ENCODE measurements around the gene BBS10.
"Not testable (repeated sequence)": the region's sequence is repeated elsewhere in the genome, so short reads cannot be mapped to it uniquely, and the experiment has no call there.

BBS10 gene

GRCh38 chr12:76337583-76337982, 10.6 kb downstream of the BBS10 start:
- Histone ChIP-seq H3K27me3 (ENCODE audit: control insufficient read depth in 1 of 2, insufficient read depth in 2 of 2, low read length in 2 of 2) (peaks cover 0 to 4% of the 10 kb centered on the region in 2 donors), H3K9ac (ENCODE audit: low read depth in 1 of 2, low read length in 2 of 2) (no peak overlapping the region), H3K9me3 (ENCODE audit: control insufficient read depth in 1 of 2, low read length in 2 of 2) (no peaks in the 10 kb centered on the region), H3K36me3 (ENCODE audit: control insufficient read depth in 1 of 2, insufficient read depth in 2 of 2, low read length in 2 of 2) (no peaks in the 10 kb centered on the region), H3K27ac (ENCODE audit: low read depth, low read length) (no peak overlapping the region), H3K4me3 (ENCODE audit: low read depth in 1 of 2, low read length in 2 of 2) (no peak overlapping the region), H3K4me1 (ENCODE audit: control insufficient read depth in 1 of 2, insufficient read depth in 2 of 2, low read length in 2 of 2) (no peaks in the 10 kb centered on the region)

GRCh38 chr12:76332606-76333005, 15.6 kb downstream of the BBS10 start:
- H3K9ac ChIP-seq (ENCODE audit: low read depth in 1 of 2, low read length in 2 of 2), result no peak overlapping the region
- H3K27me3 ChIP-seq (ENCODE audit: control insufficient read depth in 1 of 2, insufficient read depth in 2 of 2, low read length in 2 of 2), result peaks cover 4% of the 10 kb centered on the region in 2 donors
- no peaks in the 10 kb centered on the region for H3K4me1 ChIP-seq (ENCODE audit: control insufficient read depth in 1 of 2, insufficient read depth in 2 of 2, low read length in 2 of 2)
- no peak overlapping the region for H3K27ac ChIP-seq (ENCODE audit: low read depth, low read length)
- H3K36me3 ChIP-seq (ENCODE audit: control insufficient read depth in 1 of 2, insufficient read depth in 2 of 2, low read length in 2 of 2), result no peaks in the 10 kb centered on the region
- H3K4me3 ChIP-seq (ENCODE audit: low read depth in 1 of 2, low read length in 2 of 2), result no peak overlapping the region
- no peaks in the 10 kb centered on the region for H3K9me3 ChIP-seq (ENCODE audit: control insufficient read depth in 1 of 2, low read length in 2 of 2)

DNA sequence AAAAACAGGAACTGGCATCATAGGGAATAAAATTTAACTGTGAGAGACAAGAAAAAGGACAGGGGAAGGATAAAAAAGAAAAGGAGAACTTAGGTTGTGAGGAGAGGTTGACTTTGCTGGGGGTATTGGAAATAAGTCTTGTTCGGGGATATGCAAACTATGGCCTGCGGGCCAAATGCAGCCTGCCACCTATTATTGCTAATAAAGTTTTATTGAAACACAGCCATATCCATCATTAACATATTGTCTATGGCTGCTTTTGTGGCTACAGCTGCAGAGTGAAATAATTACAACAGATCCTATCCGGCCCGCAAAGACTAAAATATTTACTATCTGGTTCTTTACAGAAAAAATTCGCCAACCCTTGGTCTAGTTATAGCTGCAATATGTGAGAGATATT, 18.6 kb downstream of the BBS10 start:
- no peak overlapping the region for H3K27ac ChIP-seq (ENCODE audit: low read depth, low read length)
- no peaks in the 10 kb centered on the region for H3K36me3 ChIP-seq (ENCODE audit: control insufficient read depth in 1 of 2, insufficient read depth in 2 of 2, low read length in 2 of 2)
- H3K4me3 ChIP-seq (ENCODE audit: low read depth in 1 of 2, low read length in 2 of 2), result no peak overlapping the region
- no peaks in the 10 kb centered on the region for H3K9me3 ChIP-seq (ENCODE audit: control insufficient read depth in 1 of 2, low read length in 2 of 2)
- peaks cover 0 to 4% of the 10 kb centered on the region in 2 donors for H3K27me3 ChIP-seq (ENCODE audit: control insufficient read depth in 1 of 2, insufficient read depth in 2 of 2, low read length in 2 of 2)
- H3K9ac ChIP-seq (ENCODE audit: low read depth in 1 of 2, low read length in 2 of 2), result no peak overlapping the region
- no peaks in the 10 kb centered on the region for H3K4me1 ChIP-seq (ENCODE audit: control insufficient read depth in 1 of 2, insufficient read depth in 2 of 2, low read length in 2 of 2)

GRCh38 chr12:76329159-76329558, 19.1 kb downstream of the BBS10 start:
- no peaks in the 10 kb centered on the region for H3K9me3 ChIP-seq (ENCODE audit: control insufficient read depth in 1 of 2, low read length in 2 of 2)
- peaks cover 0 to 4% of the 10 kb centered on the region in 2 donors for H3K27me3 ChIP-seq (ENCODE audit: control insufficient read depth in 1 of 2, insufficient read depth in 2 of 2, low read length in 2 of 2)
- no peaks in the 10 kb centered on the region for H3K4me1 ChIP-seq (ENCODE audit: control insufficient read depth in 1 of 2, insufficient read depth in 2 of 2, low read length in 2 of 2)
- no peak overlapping the region for H3K27ac ChIP-seq (ENCODE audit: low read depth, low read length)
- no peaks in the 10 kb centered on the region for H3K36me3 ChIP-seq (ENCODE audit: control insufficient read depth in 1 of 2, insufficient read depth in 2 of 2, low read length in 2 of 2)
- no peak overlapping the region for H3K9ac ChIP-seq (ENCODE audit: low read depth in 1 of 2, low read length in 2 of 2)
- no peak overlapping the region for H3K4me3 ChIP-seq (ENCODE audit: low read depth in 1 of 2, low read length in 2 of 2)

GRCh38 chr12:76319595-76320319, 28.5 kb downstream of the BBS10 start:
- not testable (repeated sequence) for H3K4me3 ChIP-seq (ENCODE audit: low read depth in 1 of 2, low read length in 2 of 2); H3K9ac ChIP-seq (ENCODE audit: low read depth in 1 of 2, low read length in 2 of 2); H3K36me3 ChIP-seq (ENCODE audit: control insufficient read depth in 1 of 2, insufficient read depth in 2 of 2, low read length in 2 of 2); H3K4me1 ChIP-seq (ENCODE audit: control insufficient read depth in 1 of 2, insufficient read depth in 2 of 2, low read length in 2 of 2); H3K27me3 ChIP-seq (ENCODE audit: control insufficient read depth in 1 of 2, insufficient read depth in 2 of 2, low read length in 2 of 2); H3K9me3 ChIP-seq (ENCODE audit: control insufficient read depth in 1 of 2, low read length in 2 of 2); H3K27ac ChIP-seq (ENCODE audit: low read depth, low read length)

GRCh38 chr12:76318773-76319594, 29.2 kb downstream of the BBS10 start:
- Histone ChIP-seq H3K36me3 (ENCODE audit: control insufficient read depth in 1 of 2, insufficient read depth in 2 of 2, low read length in 2 of 2) (no peaks in the 10 kb centered on the region), H3K4me3 (ENCODE audit: low read depth in 1 of 2, low read length in 2 of 2) (no peak overlapping the region), H3K9me3 (ENCODE audit: control insufficient read depth in 1 of 2, low read length in 2 of 2) (no peaks in the 10 kb centered on the region), H3K27ac (ENCODE audit: low read depth, low read length) (no peak overlapping the region), H3K9ac (ENCODE audit: low read depth in 1 of 2, low read length in 2 of 2) (no peak overlapping the region), H3K4me1 (ENCODE audit: control insufficient read depth in 1 of 2, insufficient read depth in 2 of 2, low read length in 2 of 2) (no peaks in the 10 kb centered on the region), H3K27me3 (ENCODE audit: control insufficient read depth in 1 of 2, insufficient read depth in 2 of 2, low read length in 2 of 2) (peaks cover 0 to 4% of the 10 kb centered on the region in 2 donors)

- Histone ChIP-seq H3K4me1 (ENCODE audit: control insufficient read depth in 1 of 2, insufficient read depth in 2 of 2, low read length in 2 of 2) (no peaks in the 10 kb centered on the region), H3K9ac (ENCODE audit: low read depth in 1 of 2, low read length in 2 of 2) (no peak overlapping the region), H3K4me3 (ENCODE audit: low read depth in 1 of 2, low read length in 2 of 2) (no peak overlapping the region), H3K27me3 (ENCODE audit: control insufficient read depth in 1 of 2, insufficient read depth in 2 of 2, low read length in 2 of 2) (peaks cover 0 to 4% of the 10 kb centered on the region in 2 donors), H3K9me3 (ENCODE audit: control insufficient read depth in 1 of 2, low read length in 2 of 2) (no peaks in the 10 kb centered on the region), H3K36me3 (ENCODE audit: control insufficient read depth in 1 of 2, insufficient read depth in 2 of 2, low read length in 2 of 2) (no peaks in the 10 kb centered on the region), H3K27ac (ENCODE audit: low read depth, low read length) (no peak overlapping the region)
These were observed 30.2 kb downstream of the BBS10 start for GRCh38 chr12:76317976-76318375.

- peaks cover 0 to 4% of the 10 kb centered on the region in 2 donors for H3K27me3 ChIP-seq (ENCODE audit: control insufficient read depth in 1 of 2, insufficient read depth in 2 of 2, low read length in 2 of 2)
- no peak overlapping the region for H3K27ac ChIP-seq (ENCODE audit: low read depth, low read length)
- no peak overlapping the region for H3K9ac ChIP-seq (ENCODE audit: low read depth in 1 of 2, low read length in 2 of 2)
- no peak overlapping the region for H3K4me3 ChIP-seq (ENCODE audit: low read depth in 1 of 2, low read length in 2 of 2)
- H3K9me3 ChIP-seq (ENCODE audit: control insufficient read depth in 1 of 2, low read length in 2 of 2), result no peaks in the 10 kb centered on the region
- no peaks in the 10 kb centered on the region for H3K4me1 ChIP-seq (ENCODE audit: control insufficient read depth in 1 of 2, insufficient read depth in 2 of 2, low read length in 2 of 2)
- no peaks in the 10 kb centered on the region for H3K36me3 ChIP-seq (ENCODE audit: control insufficient read depth in 1 of 2, insufficient read depth in 2 of 2, low read length in 2 of 2)
These were observed 31.7 kb downstream of the BBS10 start for GRCh38 chr12:76316468-76316867.

DNA sequence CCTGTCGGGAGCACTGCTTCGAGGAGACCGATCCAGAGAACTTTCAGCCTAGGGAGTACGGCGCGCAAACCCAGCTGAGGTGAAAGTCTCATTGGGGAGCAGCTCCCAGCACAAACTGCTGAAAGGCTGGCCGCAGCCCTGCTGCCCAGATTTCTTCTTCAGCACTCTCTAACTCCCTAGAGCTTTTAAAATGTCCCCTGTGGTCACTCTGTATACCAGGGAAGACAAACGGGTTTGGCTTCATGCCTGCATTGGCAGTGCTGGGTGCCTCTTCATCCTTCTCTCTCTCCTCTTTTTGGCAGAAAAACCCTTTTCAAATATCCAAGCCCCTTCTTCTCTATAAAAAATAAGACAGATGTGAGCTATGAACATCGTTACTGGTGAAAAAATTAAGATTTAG, 34.9 kb downstream of the BBS10 start:
- no peak overlapping the region for H3K27ac ChIP-seq (ENCODE audit: low read depth, low read length)
- no peaks in the 10 kb centered on the region for H3K36me3 ChIP-seq (ENCODE audit: control insufficient read depth in 1 of 2, insufficient read depth in 2 of 2, low read length in 2 of 2)
- no peaks in the 10 kb centered on the region for H3K4me1 ChIP-seq (ENCODE audit: control insufficient read depth in 1 of 2, insufficient read depth in 2 of 2, low read length in 2 of 2)
- no peaks in the 10 kb centered on the region for H3K9me3 ChIP-seq (ENCODE audit: control insufficient read depth in 1 of 2, low read length in 2 of 2)
- H3K4me3 ChIP-seq (ENCODE audit: low read depth in 1 of 2, low read length in 2 of 2), result no peak overlapping the region
- no peaks in the 10 kb centered on the region for H3K27me3 ChIP-seq (ENCODE audit: control insufficient read depth in 1 of 2, insufficient read depth in 2 of 2, low read length in 2 of 2)
- H3K9ac ChIP-seq (ENCODE audit: low read depth in 1 of 2, low read length in 2 of 2), result no peak overlapping the region

DNA sequence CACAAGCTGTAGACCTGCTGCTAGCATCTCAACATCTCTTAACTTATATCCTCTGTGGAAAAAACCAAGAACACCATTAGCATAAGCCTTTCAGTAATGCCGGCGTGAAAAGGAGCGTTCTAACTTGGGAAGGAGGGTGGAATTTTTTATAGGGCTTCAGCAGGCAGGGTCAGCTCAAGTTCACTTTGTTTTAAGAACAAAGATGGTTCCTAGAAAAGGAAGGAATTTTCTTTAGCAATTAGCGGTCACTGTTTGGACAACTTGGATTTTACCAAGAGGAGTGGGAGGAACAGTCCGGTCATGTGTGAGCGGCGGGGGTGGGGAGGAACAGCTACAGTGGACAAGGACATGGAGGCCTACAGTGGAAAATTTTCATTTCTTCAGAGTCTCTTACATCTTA, 35.9 kb downstream of the BBS10 start:
- no peaks in the 10 kb centered on the region for H3K36me3 ChIP-seq (ENCODE audit: control insufficient read depth in 1 of 2, insufficient read depth in 2 of 2, low read length in 2 of 2)
- no peaks in the 10 kb centered on the region for H3K27me3 ChIP-seq (ENCODE audit: control insufficient read depth in 1 of 2, insufficient read depth in 2 of 2, low read length in 2 of 2)
- H3K9me3 ChIP-seq (ENCODE audit: control insufficient read depth in 1 of 2, low read length in 2 of 2), result no peaks in the 10 kb centered on the region
- no peak overlapping the region for H3K9ac ChIP-seq (ENCODE audit: low read depth in 1 of 2, low read length in 2 of 2)
- H3K4me1 ChIP-seq (ENCODE audit: control insufficient read depth in 1 of 2, insufficient read depth in 2 of 2, low read length in 2 of 2), result no peaks in the 10 kb centered on the region
- H3K27ac ChIP-seq (ENCODE audit: low read depth, low read length), result no peak overlapping the region
- H3K4me3 ChIP-seq (ENCODE audit: low read depth in 1 of 2, low read length in 2 of 2), result no peak overlapping the region
